Stimulated activated CD8-positive, alpha-beta memory T cell treated with anti-CD3 and anti-CD28 coated beads, Interleukin-7, amount 100 ng/mL, for 1 hour (primary cell): ENCODE results near the gene PRPH2.
A peak's percentile ranks its signal among the peaks of the same experiment; 100 is the strongest.

Source experiments
- DNase-seq, 2 donors: peaks; one replicate each; pipeline ENCODE4 v3.0.0-alpha.2; 2020; ENCODE audit warnings: low read depth in 2 of 2

The PRPH2 gene, protein sequence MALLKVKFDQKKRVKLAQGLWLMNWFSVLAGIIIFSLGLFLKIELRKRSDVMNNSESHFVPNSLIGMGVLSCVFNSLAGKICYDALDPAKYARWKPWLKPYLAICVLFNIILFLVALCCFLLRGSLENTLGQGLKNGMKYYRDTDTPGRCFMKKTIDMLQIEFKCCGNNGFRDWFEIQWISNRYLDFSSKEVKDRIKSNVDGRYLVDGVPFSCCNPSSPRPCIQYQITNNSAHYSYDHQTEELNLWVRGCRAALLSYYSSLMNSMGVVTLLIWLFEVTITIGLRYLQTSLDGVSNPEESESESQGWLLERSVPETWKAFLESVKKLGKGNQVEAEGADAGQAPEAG

DNA sequence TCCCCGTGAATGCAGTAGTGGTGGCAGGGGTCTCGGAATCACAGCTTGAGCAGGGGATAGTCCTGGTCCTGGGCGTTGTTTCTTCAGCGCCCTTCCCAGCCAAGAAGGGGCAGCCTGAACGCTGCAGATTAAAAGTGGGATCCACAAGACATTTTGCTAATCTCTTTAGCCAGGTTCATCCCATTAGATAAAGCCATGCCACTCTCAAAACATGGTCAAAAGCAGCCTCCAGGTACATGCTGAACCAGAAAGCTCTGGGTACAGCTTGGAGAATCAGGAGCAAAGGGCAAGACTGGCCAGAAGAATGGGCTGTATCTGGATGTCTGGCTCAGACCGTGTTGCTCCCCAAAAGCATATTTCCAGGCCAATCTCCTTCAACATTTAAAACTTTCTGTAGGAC lies at the start of gene PRPH2:
PRPH2 (minus strand) TSS at position 101 of the 400 bp plus-strand sequence. CDS start 263 bp downstream, outside the sequence.
- no peak for DNase-seq

DNA sequence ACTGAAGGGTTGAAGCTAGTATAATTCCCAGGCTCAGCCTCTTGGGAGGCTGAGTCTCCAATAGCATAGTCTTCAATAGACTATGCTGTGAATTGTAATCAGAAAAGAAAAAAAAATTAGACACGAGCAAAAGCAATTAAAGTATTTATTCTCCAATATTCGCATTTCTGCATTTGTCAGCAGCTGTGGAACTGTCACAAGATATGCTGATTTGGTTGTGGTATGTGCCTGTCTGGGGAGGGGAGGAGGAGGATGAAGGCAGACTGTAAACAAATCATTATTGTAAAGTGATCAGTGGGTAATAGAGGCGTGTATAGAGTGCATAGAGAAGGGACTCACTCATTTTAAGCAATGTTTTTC lies 49.3 kb upstream of the PRPH2 start:
- DNase-seq: no peak

DNA sequence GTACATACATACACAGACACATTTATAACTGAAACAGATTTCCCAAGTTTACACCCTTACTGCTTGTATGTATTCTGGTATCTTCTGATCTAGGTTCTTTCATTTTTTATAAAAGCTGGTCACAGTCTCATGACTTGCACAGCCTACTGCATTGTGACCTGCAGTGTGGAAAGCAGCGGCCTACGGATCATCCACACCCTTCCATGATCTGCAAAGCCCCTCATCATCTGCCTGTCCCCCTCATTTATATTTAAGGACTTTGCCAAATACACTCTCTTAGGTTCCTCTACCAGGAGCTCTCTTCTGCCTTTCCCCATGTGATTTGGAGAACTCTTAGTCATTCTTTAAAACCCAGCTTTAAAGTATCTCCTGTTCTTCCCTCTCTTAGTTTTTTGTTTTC lies 47.4 kb upstream of the PRPH2 start:
- DNase-seq: no peak

DNA sequence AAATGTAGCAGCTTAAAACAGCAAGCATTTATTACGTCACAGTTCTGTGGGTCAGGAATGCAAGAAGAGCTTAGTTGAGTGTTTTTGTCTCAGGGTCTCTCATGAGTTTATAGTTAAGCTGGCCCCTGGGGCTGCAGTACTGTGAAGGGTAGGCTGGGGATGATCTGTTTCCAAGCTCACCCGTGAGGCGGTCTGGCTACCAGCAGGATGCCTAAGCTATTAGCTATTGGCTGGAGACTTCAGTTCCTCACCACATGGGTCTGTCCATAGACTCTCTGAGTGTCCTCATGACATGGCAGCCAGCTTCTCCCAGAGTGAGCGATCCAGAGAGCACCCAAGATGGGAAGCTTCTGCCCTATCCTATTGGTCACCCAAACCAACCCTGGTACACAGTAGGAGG lies 46.7 kb upstream of the PRPH2 start:
- DNase-seq: no peak

DNA sequence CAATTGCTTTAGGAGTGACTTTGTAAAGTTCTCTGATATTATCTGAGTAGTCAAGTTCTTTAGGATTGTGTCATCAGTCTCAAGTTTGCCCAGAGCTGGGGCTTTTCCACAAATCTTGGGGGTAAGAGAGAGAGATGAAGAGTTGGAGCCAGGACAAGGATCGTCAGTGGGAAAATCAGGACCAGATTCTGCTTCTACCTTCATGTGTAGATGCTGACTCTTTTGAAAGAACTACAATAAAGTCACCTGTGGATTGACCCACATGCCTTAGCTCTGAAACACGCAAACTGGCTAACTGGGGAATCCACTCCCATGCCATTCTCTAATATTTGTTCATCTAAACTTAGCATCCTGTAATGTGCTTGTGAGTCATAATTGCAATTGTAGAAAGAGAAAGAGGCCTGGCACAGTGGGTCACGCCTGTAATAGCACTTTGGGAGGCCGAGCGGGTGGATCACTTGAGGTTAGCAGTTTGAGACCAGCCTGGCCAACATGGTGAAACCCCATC lies 43.8 kb upstream of the PRPH2 start:
- no peak for DNase-seq

DNA sequence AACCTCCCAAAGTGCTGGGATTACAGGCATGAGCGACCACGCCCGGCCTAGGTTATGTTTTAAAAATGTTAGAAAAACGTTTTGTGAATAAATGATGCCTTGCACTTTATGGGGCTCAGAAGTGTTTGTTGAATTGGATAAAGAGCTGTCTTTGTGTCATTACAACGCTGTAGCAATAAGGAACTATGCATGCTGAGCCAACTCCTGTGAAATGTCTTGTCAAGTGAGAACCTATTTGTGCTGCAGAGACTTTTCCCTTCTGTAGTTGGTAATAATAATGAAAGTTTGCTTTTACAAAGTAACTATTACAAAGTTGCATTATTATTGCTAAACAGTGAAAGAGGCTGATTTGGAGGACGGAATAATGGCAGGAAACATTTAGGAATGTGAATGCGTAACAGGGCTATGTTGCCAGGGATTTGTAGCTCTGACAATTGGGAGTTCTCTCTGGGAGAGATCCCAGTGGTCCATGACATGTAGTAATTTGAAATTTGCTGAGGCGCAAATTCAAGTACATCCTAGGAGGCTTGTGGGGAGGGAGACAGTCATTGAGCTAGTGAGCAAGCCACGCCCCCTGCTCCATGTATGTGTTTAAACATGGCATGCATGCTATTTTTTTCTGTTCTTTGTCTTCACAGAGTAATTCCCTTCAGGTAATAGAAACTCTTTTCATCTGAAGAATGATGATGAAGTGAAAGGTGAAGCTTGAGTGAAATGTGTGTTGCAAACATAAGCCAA lies 42.7 kb upstream of the PRPH2 start:
- DNase-seq: no peak

- DNase-seq: no peak
Measured at GRCh38 chr6:42762950-42763349, 40.6 kb upstream of the PRPH2 start.

- DNase-seq: no peak
Measured at GRCh38 chr6:42762426-42762859, 40.0 kb upstream of the PRPH2 start.

DNA sequence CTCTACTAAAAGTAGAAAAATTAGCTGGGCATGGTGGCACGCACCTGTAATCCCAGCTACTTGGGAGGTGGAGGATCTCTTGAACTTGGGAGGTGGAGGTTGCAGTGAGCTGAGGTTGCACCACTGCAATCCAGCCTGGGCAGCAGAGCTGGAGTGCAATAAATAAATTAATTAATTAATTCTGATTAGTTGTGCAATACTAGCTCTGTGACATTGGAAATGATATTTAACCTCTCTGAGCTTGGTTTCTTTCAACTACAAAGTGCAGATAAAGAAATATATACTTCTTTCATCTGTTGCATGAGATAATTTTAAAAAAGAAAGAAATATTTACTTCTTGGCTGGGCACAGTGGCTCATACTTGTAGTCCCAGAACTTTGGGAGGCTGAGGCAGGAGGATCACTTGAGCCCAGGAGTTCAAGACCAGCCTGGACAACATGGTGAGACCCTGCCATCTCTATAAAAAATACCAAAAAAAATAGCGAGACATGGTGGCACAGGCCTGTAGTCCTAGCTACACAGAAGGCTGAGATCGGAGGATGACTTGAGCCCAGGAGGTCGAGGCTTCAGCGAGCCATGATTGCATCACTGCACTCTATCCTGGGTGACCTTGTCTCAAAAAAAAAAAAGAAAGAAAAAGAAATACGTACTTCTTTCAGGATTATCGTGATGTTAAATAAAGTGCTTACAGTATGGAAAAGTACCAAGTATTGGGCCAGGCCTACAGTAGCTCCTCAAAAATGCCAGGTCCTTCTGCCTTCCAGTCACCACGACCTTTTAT lies 39.1 kb upstream of the PRPH2 start:
- no peak for DNase-seq

DNA sequence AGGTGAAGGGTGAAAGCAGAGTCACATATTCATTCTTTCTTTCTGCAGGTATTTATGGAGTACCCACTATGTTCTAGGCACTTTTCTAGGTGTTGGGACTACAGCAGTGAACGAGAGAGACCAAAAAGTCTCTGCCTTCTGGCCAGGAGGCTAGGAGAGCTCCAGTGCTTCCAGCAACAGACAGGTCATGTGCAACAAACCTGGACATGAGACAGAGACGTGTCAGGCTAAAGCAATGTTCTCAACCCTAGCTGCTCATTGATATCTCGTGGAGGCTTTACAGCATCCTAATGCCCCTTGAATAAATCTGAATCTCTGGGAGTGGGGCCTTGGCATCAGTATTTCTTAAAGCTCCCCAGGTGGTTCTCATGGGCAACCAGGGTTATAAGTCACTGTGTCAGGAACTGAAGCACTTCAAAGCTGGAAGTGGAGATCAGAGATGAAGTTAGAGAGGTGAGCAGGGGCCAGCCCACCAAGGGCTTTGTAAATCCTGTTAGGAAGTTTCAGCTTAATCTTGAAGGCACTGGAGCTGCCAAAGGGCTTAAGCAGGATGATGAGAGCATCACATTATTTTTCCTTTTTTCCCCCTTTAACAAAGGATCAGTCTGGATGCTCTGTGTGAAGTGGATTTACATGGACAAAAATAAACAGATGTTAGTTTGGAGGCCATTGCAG lies 36.5 kb upstream of the PRPH2 start:
- no peak for DNase-seq

DNA sequence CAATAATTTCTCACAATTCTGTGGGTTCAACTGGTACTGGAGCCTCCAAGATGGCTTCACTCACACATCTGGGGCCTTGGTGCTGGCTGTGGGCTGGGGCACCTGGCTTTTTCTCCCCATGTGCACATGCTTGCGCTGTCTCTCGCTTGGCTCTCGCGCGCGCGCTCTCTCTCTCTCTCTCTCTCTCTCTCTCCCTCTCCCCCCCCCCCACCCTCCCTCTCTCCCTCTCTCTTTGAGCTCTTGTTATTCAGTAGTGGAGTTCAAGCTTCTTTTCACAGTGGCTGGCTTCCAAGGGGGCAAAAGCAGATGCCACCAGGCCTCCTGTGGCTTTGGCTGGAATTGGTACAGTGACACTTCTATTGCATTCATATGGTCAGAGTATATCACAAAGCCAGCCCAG lies 34.3 kb upstream of the PRPH2 start:
- DNase-seq: no peak

GRCh38 chr6:42754759-42755158 lies 32.4 kb upstream of the PRPH2 start:
- no peak for DNase-seq

- DNase-seq: no peak
Measured at GRCh38 chr6:42751055-42751454, 28.7 kb upstream of the PRPH2 start.

GRCh38 chr6:42748203-42748898 lies 26.0 kb upstream of the PRPH2 start:
- DNase-seq: no peak

GRCh38 chr6:42746463-42747391 lies 24.3 kb upstream of the PRPH2 start:
- peak; percentile 46 to 49 for DNase-seq

- DNase-seq: peak; percentile 81 to 83
Measured at GRCh38 chr6:42745640-42746462, 23.5 kb upstream of the PRPH2 start, which contains the start of gene TBCC. Gene TBCC, minus strand, starts transcription at chr6:42746103. Its CDS starts 30 bp downstream, at chr6:42746073.

- DNase-seq: no peak
Measured at GRCh38 chr6:42745083-42745639, 22.8 kb upstream of the PRPH2 start.

- DNase-seq: no peak
Measured at GRCh38 chr6:42744351-42744893, 22.0 kb upstream of the PRPH2 start.
